Activated CD8-positive, alpha-beta memory T cell treated with anti-CD3 and anti-CD28 coated beads for 36 hours (primary cell): Measurements from ENCODE around the gene PGAP3. TPM values are rescaled to one million over a fixed set of nuclear protein-coding genes. Genes with fewer than 3 reads are reported as not detected.

Source experiments
- CTCF ChIA-PET: fragments of 350-600 bp; sonication (Branson Sonifier 250); formaldehyde crosslinking; loops from one replicate; lab custom pipeline; 2021; ENCODE audit warnings: antibody characterized with exemption; lab: Charles Lee
- POLR2A ChIA-PET: fragments of 350-600 bp; sonication (Branson Sonifier 250); formaldehyde crosslinking; loops from one replicate; lab custom pipeline; 2021; ENCODE audit warnings: antibody characterized with exemption; lab: Charles Lee
- total RNA-seq, 2 experiments: library from RNA; stranded (reverse); gene quantifications; one replicate each; pipeline ENCODE4 v1.2.3, GENCODE V29; 2021

The PGAP3 gene
- total RNA-seq, 2 experiments from 2014 or later, result 6.6 to 8.6 TPM

- CTCF ChIA-PET, result interaction anchor here (0.9 to 3.7 kb wide), 6 partner anchors 13 to 20 kb away, joined by 3 to 16 read pairs (median 8); no protein-coding TSS in a partner anchor
- POLR2A ChIA-PET, result interaction anchor here (0.9 kb wide), 1 partner anchor 51 kb away, joined by 5 read pairs; the partner anchor contains the start of gene PGAP3
These were observed 50.7 kb downstream of the PGAP3 start, which contains the start of gene STARD3 for GRCh38 chr17:39636927-39637736. Gene STARD3, plus strand, starts transcription at chr17:39637144. Its CDS starts 16,388 bp downstream, at chr17:39653532.

- ChIA-PET POLR2A (no interaction called here), CTCF (interaction anchor here (1.2 to 2.8 kb wide), 2 partner anchors 13 to 17 kb away, joined by 3 to 16 read pairs; no protein-coding TSS in a partner anchor)
These were observed 51.3 kb downstream of the PGAP3 start for GRCh38 chr17:39636587-39636926.

GRCh38 chr17:39635614-39636176 is 52.2 kb downstream of the PGAP3 start:
- POLR2A ChIA-PET, result interaction anchor here (0.7 kb wide), 1 partner anchor 17 kb away, joined by 3 read pairs; no protein-coding TSS in a partner anchor

GRCh38 chr17:39634384-39634871 is 53.4 kb downstream of the PGAP3 start:
- ChIA-PET POLR2A (interaction anchor here (0.8 kb wide), 1 partner anchor 848 kb away, joined by 4 read pairs; no protein-coding TSS in a partner anchor), CTCF (interaction anchor here (0.7 to 3.7 kb wide), 13 partner anchors 11 to 231 kb away, joined by 3 to 19 read pairs (median 4); no protein-coding TSS in a partner anchor)

More at GRCh38 chr17:39635614-39636176, 52.2 kb downstream of the PGAP3 start:
- CTCF ChIA-PET, result interaction anchor here (1.0 to 3.7 kb wide), 6 partner anchors 12 to 19 kb away, joined by 3 to 19 read pairs (median 11); no protein-coding TSS in a partner anchor

DNA sequence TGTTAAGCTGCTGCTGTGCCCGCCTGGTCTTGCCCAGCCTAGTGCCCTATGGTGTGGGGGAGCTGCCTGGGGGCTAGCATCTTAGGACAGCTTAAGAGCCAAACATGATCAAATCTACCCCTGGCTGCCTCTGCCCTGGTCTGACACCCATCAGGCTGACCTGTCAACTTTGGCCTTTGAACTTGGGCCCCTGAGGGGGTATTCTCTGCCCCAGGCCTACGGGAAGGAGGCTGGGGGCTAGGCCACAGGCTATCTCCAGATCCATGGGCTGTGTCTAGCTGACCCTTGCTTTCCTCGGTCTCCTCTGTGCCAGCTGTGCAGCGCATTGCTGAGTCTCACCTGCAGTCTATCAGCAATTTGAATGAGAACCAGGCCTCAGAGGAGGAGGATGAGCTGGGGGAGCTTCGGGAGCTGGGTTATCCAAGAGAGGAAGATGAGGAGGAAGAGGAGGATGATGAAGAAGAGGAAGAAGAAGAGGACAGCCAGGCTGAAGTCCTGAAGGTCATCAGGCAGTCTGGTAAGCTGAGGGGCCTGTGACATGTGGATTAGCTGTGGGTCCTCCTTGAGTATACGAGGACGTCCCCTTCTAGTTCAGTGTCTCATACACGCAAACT is 54.2 kb downstream of the PGAP3 start:
- ChIA-PET CTCF (interaction anchor here (0.8 to 3.9 kb wide), 8 partner anchors 11 to 122 kb away, joined by 3 to 50 read pairs (median 5); no protein-coding TSS in a partner anchor), POLR2A (no interaction called here)

GRCh38 chr17:39632153-39632941 is 55.5 kb downstream of the PGAP3 start:
- POLR2A ChIA-PET, result no interaction called here

GRCh38 chr17:39631403-39631802 is 56.5 kb downstream of the PGAP3 start:
- ChIA-PET CTCF (interaction anchor here (0.8 to 3.9 kb wide), 4 partner anchors 9 to 99 kb away, joined by 3 to 50 read pairs (median 3); no protein-coding TSS in a partner anchor), POLR2A (no interaction called here)

More at GRCh38 chr17:39632153-39632941, 55.5 kb downstream of the PGAP3 start:
- CTCF ChIA-PET, result interaction anchor here (0.6 to 3.9 kb wide), 3 partner anchors 10 to 411 kb away, joined by 3 to 50 read pairs (median 19); no protein-coding TSS in a partner anchor

DNA sequence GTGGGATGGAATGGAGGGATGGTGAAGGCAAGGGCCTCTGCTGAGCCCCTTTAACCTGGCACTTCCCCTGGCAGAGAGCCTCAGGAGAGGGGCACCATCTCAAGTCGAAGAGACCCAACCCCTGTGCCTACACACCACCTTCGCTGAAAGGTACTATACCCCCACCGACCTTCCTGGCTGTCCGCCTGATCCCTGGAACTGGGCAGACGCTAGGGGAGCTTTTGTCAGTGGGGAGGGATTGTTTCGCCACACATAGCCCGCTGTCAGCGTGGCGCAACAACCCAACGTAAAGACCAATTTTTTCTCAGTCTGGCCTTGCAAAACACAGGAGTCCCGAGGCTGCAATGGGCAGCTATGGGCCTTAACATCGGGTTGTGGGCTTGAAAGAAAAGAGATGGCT is 58.0 kb downstream of the PGAP3 start:
- POLR2A ChIA-PET, result no interaction called here
- CTCF ChIA-PET, result interaction anchor here (0.6 to 3.9 kb wide), 2 partner anchors 8 kb away, joined by 3 to 50 read pairs; no protein-coding TSS in a partner anchor

GRCh38 chr17:39629494-39629880 is 58.4 kb downstream of the PGAP3 start:
- POLR2A ChIA-PET, result no interaction called here
- CTCF ChIA-PET, result interaction anchor here (0.6 kb wide), 1 partner anchor 8 kb away, joined by 3 read pairs; no protein-coding TSS in a partner anchor

- CTCF ChIA-PET, result interaction anchor here (0.9 to 2.0 kb wide), 3 partner anchors 10 to 81 kb away, joined by 3 to 9 read pairs (median 4); no protein-coding TSS in a partner anchor
- POLR2A ChIA-PET, result interaction anchor here (0.5 to 0.7 kb wide), 2 partner anchors 185 to 293 kb away, joined by 3 read pairs; no protein-coding TSS in a partner anchor
These were observed 59.0 kb downstream of the PGAP3 start for GRCh38 chr17:39628655-39629493.

- POLR2A ChIA-PET, result interaction anchor here (0.5 to 1.0 kb wide), 2 partner anchors 186 to 353 kb away, joined by 3 read pairs; no protein-coding TSS in a partner anchor
These were observed 59.9 kb downstream of the PGAP3 start for GRCh38 chr17:39627712-39628516.

DNA sequence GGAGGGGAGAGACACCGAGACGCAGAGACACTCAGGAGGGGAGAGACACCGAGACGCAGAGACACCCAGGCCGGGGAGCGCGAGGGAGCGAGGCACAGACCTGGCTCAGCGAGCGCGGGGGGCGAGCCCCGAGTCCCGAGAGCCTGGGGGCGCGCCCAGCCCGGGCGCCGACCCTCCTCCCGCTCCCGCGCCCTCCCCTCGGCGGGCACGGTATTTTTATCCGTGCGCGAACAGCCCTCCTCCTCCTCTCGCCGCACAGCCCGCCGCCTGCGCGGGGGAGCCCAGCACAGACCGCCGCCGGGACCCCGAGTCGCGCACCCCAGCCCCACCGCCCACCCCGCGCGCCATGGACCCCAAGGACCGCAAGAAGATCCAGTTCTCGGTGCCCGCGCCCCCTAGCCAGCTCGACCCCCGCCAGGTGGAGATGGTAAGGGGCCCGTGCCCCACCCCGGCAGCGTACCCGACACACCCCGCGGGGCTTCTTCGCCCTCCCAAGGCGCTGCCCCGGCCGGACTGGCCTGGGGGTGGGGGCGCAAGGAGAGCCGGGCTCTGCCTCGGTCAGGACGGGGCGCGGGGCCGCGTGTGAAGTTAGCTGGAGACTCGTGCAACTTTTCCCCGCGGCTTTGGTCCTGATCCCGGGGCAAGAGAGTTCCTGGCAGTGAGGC is 60.7 kb downstream of the PGAP3 start:
- POLR2A ChIA-PET, result interaction anchor here (1.0 kb wide), 1 partner anchor 354 kb away, joined by 3 read pairs; no protein-coding TSS in a partner anchor
- CTCF ChIA-PET, result interaction anchor here (0.6 to 2.0 kb wide), 3 partner anchors 21 to 108 kb away, joined by 3 to 9 read pairs (median 6); no protein-coding TSS in a partner anchor

More at GRCh38 chr17:39627712-39628516, 59.9 kb downstream of the PGAP3 start:
- CTCF ChIA-PET, result interaction anchor here (0.6 to 2.0 kb wide), 6 partner anchors 11 to 107 kb away, joined by 3 to 9 read pairs (median 4); no protein-coding TSS in a partner anchor

DNA sequence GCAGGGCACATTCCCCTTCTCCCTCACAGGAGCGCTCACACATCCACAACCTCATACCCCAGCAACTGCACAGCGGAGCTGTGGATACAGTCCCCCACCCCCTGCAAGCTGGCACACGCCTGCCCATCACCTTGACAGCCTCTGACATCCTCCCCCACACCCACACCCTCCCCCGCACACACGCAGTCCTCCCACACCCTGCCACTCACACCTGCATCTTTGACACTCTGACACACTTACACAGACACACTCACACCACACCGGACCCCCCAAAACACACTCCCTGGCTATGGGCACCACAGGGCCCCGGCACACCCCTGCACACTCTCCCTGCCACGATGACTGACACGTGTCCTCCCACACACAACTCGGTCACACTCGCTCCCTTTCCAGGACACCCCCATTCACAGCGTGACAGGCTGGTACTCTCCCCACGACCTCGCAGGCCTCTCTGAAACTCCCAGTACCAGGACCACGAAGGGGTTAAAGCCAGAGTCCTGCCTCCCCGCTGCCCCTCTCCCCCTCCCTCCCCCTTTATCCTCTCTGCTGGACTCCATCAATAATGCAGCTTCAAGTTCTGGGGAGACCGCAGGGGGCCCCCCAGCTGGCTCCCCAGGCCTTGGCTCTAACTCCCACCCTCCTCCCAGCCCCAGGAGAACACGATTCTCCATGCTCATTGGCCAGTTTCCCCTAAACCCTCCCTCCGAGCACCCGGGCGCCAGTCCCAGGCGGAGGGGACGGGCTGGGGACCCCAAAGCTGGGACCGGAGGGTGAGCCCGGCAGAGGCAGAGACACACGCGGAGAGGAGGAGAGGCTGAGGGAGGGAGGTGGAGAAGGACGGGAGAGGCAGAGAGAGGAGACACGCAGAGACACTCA is 61.4 kb downstream of the PGAP3 start, which contains the start of gene PPP1R1B:
Gene PPP1R1B, plus strand, starts transcription at position 782 of the 876 bp plus-strand sequence. CDS start 441 bp downstream, outside the sequence.
- ChIA-PET CTCF (interaction anchor here (0.9 to 1.4 kb wide), 2 partner anchors 27 to 127 kb away, joined by 3 to 7 read pairs; no protein-coding TSS in a partner anchor), POLR2A (no interaction called here)

GRCh38 chr17:39625198-39625785 is 62.6 kb downstream of the PGAP3 start:
- ChIA-PET POLR2A (no interaction called here), CTCF (interaction anchor here (0.5 to 7.4 kb wide), 5 partner anchors 11 to 305 kb away, joined by 3 to 80 read pairs (median 4); no protein-coding TSS in a partner anchor)
